ENCODE results near the gene NGFR.

NGFR gene, protein sequence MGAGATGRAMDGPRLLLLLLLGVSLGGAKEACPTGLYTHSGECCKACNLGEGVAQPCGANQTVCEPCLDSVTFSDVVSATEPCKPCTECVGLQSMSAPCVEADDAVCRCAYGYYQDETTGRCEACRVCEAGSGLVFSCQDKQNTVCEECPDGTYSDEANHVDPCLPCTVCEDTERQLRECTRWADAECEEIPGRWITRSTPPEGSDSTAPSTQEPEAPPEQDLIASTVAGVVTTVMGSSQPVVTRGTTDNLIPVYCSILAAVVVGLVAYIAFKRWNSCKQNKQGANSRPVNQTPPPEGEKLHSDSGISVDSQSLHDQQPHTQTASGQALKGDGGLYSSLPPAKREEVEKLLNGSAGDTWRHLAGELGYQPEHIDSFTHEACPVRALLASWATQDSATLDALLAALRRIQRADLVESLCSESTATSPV

DNA sequence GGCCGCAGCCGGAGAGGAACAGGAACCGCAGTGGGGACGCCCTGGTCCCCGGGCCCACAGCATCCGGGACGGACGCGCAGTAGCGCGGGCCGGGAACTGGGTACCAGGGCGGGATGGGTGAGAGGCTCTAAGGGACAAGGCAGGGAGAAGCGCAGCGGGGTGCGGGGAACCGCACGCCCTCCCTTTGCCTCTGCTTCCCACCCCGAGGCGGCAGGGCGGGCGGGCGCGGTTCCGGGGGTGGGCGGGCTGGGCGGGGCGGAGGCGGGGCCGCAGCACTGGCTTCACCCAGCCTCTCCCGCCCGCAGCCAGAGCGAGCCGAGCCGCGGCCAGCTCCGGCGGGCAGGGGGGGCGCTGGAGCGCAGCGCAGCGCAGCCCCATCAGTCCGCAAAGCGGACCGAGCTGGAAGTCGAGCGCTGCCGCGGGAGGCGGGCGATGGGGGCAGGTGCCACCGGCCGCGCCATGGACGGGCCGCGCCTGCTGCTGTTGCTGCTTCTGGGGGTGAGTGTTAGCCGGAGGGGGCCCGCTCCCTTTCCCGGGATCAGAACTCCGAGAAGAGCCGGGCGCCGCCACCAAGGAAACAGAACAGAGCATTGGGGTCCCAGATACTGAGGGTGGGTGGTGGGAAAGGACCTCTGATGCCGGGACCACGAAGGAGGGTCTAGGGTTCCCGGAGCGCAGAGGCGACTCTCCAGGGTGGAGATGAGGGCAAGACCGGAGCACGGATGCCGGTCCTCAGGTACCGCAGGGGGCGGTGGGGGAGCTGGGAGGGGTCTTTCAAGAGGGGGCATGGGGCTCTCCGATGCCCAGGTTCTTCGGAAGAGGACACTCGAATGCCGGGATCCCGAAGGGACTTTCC is at the start of gene NGFR:
NGFR (plus strand) TSS at position 308 of the 856 bp plus-strand sequence; CDS start at position 433, 125 bp downstream.
- peak; percentile 36 for DNase-seq

DNA sequence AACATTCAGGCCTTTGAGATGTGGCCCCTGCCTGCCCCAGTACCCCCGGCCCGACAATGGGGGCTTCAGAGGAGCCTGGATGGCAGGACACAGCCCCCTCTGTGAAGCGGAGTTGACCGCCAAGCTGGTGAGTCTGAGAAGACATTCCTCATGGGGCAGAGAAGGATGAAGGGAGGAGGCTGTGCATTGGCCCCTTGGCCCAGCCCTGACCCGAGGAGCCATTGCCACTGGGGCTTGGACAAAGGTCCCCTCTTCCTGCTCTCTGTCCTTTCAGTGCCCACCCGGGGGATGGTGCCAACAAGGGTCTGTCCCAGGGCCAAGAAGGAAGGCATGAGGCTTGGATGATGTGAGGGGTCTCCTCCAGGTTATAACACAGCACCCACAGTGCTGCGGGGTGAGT is 49.5 kb upstream of the NGFR start:
- DNase-seq, result no peak

DNA sequence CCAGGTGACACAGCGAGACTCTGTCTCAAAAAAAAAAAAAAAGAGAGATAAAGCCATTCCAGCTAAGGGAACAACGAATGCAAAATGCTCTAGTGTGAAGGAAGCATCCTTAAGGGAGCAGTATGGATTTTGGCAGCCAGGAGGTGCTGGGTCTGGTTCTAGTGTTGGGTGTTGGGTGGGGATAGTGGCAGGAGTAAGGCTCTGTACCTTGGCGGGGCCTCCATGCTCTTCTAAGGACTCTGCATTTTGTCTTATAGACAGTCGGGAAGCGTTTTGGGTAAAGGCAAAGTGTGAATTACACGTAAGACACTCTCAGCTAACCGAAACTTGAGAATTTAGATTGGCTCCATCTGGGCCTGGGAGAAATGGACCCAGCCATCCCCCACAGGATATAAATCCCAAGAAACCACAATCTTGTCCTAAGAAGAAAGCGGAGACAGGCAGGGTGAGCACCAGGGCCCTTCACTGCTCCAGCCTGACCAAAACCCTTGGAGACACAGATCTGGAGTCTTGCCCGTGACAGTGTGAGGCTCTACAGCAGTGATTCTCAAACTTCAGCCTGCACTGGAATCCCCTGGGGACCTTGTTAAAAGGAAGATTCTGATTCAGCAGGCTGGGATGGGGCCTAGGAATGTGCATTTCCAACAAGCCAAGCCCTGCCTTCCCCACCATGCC is 47.3 kb upstream of the NGFR start:
- no peak for DNase-seq

DNA sequence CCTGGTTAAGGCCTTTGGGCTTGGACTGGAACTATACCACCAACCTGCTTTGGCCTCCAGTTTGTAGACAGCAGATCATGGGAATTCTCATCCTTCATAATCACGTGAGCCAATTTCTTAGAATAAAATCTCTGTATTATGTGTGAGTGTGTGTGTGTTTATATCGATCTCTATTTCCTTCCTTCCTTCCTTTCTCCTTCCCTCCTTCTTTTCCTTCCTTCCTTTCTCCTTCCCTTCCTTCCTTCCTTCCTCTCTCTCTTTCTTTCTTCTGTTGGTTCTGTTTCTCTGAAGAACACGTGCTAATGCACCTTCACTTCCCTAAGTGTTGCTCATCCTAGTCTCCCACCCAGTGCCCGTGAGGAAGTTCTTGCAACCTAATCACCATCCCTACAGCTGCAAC is 44.9 kb upstream of the NGFR start:
- no peak for DNase-seq

DNA sequence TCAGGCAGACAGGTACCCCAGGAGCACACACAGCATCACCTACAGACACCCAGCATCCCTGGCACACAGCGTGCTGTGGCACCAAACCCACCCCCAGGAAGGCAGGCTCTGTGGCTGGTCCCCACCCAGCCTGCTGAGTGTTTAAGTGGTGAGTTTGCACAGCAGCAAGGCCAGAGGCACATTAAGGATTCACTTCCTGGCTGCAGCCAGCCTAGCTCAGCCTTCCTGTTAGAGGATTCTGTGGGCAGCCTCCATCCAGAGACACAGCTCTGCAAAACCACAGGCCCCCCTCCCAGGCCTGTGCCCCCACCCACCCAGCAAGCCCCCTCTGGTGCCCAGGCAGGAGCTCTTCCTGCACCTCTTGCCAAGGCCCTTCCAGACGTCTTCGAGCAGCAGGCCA is 44.4 kb upstream of the NGFR start:
- DNase-seq, result no peak

DNA sequence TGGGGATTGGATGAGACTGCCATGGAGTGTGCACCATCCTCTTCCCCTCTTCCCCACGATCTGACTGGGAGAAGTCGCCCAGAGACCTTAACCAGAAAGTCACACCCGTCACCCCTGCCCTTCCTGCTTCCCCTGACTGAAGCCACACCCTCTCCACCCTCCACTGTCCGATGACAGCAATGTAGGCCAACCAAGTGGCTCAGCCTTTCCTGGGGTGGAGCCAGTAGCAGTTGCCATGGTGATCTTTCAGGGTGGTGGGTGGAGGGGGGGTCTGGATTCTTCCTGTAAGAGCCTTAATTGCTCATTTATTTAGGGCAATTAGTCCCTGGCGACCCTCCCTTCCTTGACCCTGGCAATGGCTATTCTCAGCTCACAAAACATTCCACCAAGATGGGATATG is 42.9 kb upstream of the NGFR start:
- DNase-seq, result no peak

DNA sequence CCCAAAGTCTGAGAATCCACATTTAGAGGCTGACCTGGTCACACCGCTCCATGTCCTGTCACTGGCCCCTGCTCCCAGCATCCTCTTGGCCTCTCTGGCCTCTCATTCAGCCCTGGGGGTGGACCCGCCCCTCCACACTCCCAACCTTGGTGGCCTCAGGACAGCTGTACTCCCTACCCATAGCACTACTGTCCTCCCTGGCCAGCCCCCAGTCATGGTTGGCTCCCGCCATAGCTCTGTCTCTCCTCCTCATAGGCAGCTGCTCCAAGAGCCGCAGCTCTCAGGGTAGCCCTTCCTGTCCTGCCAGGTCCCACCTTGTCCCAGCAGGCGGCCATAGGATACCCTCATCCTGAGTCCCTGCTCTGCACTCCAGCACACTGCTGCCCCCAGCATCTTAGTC is 42.4 kb upstream of the NGFR start:
- DNase-seq, result no peak

DNA sequence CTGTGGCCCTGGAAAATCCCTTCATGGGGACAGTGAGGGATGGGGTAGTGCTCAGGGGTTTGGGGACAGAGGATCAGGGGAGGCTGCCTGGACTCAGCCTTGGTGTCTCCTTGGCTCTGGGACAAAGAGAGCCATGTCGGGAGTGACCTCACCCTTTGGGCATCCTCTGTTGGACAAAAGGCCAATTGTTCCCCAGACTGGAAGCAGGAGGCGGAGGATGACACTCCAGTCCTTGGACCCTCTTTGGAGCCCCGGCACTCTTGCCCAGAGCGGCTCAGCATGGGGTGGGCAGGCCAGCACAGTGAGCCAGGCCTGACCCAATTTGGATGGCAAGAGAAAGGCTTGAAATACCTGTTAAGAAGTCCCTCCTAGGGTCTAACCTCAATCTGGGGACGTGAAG is 41.0 kb upstream of the NGFR start:
- no peak for DNase-seq

DNA sequence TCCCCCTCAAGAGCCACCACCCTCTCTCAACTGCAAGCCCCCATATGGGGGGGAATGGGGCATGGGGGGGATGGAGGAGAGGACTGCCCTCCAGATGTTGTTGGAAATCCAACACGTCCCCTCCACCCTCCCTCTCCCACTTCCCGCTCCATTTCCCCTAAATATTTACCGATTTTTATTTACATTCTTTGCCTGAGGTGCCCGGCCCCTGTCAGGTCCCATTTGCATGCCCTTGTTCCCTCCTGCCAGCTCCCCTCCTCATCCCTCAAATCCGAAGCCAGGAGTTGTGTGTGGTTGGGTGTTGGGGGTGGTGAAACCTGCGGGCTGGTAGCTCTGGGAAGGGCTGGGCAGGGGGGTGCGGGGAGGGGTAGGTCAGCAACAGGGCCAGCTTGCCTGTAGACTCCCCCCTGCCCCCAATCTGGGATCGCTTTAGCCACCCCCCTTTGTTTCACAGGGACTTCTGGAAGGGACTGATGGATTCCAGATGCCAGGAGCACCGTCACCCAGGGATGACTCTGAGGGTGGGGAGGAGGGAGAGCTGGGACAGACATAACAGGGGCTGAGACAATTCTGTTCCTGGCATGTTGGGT is 39.7 kb upstream of the NGFR start:
- no peak for DNase-seq

DNA sequence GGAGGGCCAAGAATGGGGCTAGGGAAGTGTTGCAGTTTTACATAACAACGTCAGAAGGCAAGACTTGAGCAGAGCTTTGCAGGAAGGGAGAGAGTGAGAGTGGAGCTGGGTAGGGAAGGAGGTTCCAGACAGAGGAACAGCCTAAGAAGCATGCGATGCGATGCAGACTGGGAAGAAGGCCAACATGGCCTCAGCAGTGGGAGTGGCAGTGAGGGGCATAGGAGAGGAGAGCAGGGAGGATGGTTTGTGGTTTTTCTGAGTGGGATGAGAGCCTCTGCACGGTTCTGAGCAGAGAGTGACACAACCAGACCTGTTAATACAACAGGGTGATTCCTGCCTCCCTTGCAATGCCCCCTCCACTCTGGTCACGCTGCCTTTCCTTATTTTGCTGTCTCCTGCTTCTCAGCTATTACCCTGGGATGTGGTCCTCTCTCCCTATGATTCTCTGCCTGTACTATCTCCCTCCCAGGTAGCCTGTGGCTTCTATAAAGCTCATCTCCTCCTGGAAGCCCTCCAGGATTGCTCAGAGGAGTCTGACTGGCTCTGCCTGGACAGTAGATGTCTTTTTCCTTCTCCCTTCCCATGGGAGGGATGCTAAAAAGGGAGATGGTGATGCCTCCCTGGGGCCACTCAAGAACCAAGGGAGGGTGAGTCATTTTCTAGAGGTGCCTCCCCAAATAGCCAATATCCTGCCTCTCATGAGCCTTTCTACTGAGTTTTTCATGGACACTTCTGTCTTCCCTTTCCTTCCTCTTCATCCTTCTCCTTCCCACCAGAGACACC is 38.7 kb upstream of the NGFR start:
- DNase-seq, result no peak

DNA sequence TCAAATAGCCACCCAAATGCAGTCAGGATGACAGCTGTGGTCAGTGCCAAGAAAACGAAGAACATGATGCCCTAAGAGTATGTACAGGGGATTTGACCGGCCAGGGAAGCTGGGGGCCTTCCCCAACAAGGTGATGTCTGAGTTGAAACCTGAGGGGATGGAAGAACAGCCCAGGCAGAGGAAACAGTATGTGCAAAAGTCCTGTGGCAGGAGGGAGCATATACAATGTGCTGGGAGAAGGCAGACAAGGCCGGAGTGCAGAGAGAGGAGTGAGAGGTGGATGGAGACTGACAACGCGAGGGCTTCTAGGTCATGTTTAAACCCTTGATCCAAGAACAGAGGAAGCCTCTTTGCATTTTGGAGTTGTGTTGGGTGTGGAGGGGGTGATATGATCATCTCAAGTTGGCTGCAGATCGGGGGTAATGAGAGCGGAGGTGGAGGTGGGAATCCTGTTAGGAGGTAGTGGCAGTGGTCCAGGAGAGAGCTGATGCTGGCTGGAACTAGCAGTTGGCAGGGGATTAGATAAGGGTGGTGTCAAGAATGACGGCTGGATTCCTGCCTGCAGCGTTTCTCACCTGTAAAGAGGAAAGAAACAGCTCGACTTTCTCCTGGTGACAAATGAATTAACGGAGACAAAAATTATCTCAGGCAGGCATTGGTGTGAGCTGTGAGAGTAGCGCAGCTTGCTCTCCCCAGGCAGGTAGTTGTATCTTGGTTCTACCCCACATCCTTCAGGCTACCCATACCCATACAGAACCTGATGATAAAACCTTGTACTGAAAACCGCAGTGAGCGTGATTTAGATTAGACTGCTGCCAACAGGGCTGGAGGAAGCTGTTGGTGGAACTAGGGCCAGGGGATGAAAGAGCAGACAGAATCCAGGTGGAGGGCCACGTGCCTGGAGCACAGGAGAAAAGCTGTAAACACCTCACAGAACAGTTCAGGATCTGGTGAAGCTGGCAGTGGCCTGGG is 37.2 kb upstream of the NGFR start:
- no peak for DNase-seq

DNA sequence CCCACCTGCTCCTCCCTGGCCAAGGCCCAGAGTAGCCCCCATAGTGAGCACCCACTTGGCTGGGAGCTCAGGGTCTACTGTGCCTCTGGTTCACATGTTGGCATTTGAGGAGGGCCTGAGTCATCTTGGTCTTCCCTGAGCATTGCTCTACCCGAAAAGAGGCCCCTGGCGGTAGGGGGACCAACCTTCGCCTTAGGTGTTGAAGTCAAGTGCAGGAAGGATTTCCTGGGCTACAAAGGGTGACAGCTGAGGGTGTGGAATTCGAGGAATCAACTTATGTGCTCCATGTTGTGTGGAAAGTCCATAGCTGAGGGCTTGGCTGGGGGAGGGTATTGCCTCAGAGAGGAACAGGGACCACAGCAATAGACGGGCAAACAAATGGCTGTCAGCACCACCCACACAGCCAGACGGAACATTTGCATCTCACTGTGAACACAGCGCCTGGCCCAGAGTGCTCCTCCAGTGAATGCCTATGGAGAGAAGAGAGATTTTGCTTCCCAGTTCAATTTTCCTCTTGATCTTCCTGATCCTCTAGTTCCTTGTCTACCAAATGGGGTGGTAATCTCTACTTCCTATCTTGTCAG is 35.6 kb upstream of the NGFR start:
- DNase-seq, result no peak

DNA sequence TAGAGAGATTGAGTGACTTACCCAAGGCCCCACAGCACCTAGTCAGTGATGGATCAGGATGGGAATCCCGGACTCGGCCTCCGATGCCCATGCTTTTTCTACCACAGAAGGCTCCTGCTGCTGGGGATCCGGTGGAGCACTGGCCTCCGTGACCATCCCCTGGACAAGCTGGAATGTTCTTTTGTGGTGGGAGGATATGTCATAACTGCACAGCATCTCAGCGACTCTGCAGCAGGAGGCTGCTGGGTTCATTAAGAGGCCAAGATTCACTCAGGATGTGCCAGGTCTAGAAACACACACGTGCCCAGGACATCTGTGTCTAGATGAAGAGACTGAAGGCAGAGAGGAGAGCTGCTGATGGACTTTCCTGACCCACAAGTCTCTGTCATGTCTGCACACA is 34.7 kb upstream of the NGFR start:
- no peak for DNase-seq

DNA sequence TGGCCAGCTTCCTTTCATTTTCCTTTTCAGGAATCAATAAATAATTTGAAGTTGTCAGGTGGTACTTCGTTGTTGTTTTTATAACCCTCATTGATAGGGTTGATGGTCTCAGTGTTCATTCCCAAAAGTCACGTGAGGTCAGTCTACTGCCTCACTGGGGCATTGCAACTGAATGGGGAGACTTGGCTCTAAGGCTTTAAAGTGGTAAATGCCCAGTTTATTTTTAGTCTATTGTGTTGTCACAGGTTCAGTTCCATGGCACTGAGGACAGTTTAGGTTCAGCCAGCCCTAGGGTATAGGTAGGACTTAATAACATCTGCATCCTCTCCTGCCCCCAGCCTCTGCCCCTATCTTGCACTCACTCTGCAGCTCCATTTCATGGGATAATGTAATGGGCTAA is 33.5 kb upstream of the NGFR start:
- DNase-seq, result no peak

DNA sequence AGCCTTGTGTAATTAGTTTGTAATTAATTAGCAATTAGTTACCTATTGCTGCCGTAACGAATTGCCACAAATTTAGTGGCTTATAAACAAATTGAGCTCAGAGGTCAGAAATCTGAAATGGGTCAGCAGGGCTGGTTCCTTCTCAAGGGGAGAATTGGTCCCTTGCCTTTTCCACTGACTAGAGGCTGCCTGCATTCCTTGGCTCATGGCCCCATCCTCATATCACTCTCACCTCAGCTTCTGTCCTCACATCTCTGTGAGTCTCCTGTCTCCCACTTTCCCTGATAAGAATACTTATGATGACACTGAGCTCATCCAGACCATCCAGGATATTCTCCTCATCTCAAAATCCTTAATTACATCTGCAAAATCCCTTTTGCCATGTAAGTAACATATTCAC is 31.0 kb upstream of the NGFR start:
- no peak for DNase-seq

DNA sequence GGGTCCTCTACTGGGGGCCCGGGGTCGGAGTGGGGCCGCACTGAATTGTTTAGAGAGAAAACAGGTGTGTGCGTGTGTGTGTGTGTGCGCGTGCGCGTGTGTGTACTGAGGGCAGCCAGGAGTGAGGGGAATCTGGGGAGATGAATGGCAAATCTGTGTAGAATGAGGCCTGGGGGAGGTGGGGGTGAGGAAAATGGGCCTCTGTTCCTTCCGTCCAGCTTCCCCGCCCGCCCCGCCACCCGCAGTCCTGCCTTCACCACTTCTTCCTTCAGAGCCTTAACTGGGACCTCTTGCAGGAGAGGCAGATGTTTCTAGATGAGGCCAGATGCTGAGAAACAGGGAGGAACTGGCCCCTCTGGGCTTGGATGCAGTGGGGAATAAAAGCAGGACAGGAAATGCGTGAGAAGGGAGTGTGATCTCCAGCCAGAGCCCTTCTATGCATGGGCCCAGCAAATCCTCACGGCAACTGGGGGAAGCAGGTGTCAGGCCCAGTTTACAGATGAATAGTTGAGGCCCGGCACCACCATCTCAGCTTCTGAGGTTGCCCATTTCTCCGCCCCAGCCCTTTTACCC is 29.7 kb upstream of the NGFR start:
- no peak for DNase-seq

DNA sequence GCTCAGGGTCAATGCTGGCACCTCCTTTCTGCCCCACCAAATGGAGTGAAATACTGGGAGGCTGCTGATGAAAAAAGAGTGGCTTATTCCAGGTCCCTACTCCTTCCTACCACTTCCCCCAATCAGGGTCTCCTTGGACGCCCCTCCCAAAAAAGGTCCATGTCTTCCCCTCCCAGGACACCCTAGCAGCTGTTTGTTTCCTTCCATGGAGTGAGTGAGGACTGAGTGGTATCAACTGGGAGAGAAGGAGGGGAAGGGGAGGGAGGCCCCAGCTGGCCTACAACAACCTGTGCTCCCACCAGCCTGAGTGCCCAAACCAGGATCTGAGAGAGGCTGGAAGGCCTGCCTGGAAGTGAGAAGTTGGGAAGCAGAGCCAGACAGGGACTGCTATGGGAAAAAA is 28.7 kb upstream of the NGFR start:
- no peak for DNase-seq

DNA sequence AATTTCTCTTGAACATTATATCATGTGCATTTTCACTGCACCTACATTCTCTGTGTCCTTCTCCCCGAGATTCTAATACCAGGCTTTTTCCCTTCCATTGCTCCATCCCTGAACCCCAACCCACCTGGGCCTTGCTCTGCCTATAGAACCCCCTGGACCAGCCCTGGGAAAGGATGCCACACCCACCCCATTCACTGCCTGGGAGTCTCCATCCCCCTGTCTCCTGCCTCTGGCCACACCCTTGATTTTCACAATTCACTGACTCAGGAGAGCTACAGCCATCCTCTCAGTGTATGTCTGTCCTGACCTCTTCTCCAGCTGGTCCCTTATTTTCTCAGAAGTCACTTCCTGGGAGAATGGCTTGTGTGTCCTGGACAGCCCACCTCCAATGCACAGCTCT is 27.9 kb upstream of the NGFR start:
- DNase-seq, result no peak

DNA sequence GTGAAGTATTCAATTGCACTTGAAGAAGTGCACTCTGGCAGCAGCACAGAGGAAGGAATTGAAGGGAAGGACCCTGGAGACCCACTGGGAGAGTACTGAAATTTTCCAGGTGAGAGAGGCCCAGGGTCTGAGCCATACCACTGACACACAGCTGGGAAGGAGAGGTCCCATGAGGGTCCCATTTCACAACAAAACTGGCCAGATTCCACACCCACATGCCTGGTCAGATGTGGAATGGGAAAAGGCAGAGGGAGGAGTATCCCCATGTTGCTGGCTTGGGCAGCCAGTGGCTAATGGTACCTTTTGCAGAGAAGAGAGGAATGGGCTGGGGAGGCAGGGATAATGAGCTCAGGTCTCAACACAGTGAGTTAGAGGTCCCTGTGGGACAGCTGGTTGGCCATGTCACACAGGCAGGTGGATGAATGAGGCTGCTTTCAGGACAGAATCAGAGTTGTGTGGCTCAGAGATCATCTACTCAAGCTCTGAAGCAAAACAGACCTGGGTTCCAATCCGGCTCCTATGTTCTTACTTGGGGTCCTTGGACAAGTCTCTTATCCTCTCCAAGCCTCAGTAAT is 26.2 kb upstream of the NGFR start:
- DNase-seq, result no peak

Data from NCI-H2171 treated with DMSO at 0.1 percent for 48 hours (cell line).